Activated CD8-positive, alpha-beta memory T cell treated with anti-CD3 and anti-CD28 coated beads for 24 hours (primary cell): ENCODE measurements around the gene P3H3.
"Not testable (repeated sequence)": the region's sequence is repeated elsewhere in the genome, so short reads cannot be mapped to it uniquely, and the experiment has no call there.

Experiments
- DNase-seq: peaks from one replicate; pipeline ENCODE4 v3.0.0-alpha.2; 2020

P3H3 gene

GRCh38 chr12:6869049-6870021 lies 41.1 kb downstream of the P3H3 start:
- peak; percentile 91 for DNase-seq

GRCh38 chr12:6870304-6870703 lies 42.1 kb downstream of the P3H3 start:
- DNase-seq = not testable (repeated sequence)

GRCh38 chr12:6871052-6871957 lies 43.1 kb downstream of the P3H3 start:
- DNase-seq = peak; percentile 77

GRCh38 chr12:6872073-6873048 lies 44.2 kb downstream of the P3H3 start:
- DNase-seq = peak; percentile 97

GRCh38 chr12:6873094-6874014 lies 45.1 kb downstream of the P3H3 start, which contains the start of gene SPSB2:
Gene SPSB2, minus strand, starts transcription at chr12:6873303. Its CDS starts 402 bp downstream, at chr12:6872901.
- peak; percentile 100 for DNase-seq

GRCh38 chr12:6874015-6874368 lies 45.8 kb downstream of the P3H3 start:
- DNase-seq = not testable (repeated sequence)

GRCh38 chr12:6879824-6880223 lies 51.6 kb downstream of the P3H3 start:
- not testable (repeated sequence) for DNase-seq

- no peak for DNase-seq
Measured at GRCh38 chr12:6883252-6883651, 55.0 kb downstream of the P3H3 start.

GRCh38 chr12:6883683-6884082 lies 55.5 kb downstream of the P3H3 start:
- no peak for DNase-seq

- no peak for DNase-seq
Measured at GRCh38 chr12:6884539-6884938, 56.3 kb downstream of the P3H3 start.

GRCh38 chr12:6886206-6886999 lies 58.2 kb downstream of the P3H3 start:
- DNase-seq = not testable (repeated sequence)

- DNase-seq = no peak
Measured at GRCh38 chr12:6887460-6887859, 59.3 kb downstream of the P3H3 start.

- no peak for DNase-seq
Measured at GRCh38 chr12:6888360-6888759, 60.2 kb downstream of the P3H3 start.

GRCh38 chr12:6888794-6889193 lies 60.6 kb downstream of the P3H3 start:
- DNase-seq = not testable (repeated sequence)
